HepG2 (cell line): Measurements from ENCODE around the gene ZNF845. TPM values are rescaled to one million over a fixed set of nuclear protein-coding genes. Genes with fewer than 3 reads are reported as not detected.
"Not testable (repeated sequence)": the region's sequence is repeated elsewhere in the genome, so short reads cannot be mapped to it uniquely, and the experiment has no call there.

Source experiments
- ATAC-seq: fragments of 200-7000 bp; cut with Tn5 transposase; 3 replicates; pipeline ENCODE4 v1.9.1; 2020; ENCODE audit warnings: mild to moderate bottlenecking, moderate library complexity
- BruUV-seq: library from RNA; stranded (reverse); fragments of 400-500 nt; replicated peaks from 2 replicates; lab custom pipeline; 2021; lab: Mats Ljungman, UMichigan
- CTCF ChIA-PET: fragments of 300-600 bp; formaldehyde crosslinking; extraction: SDS; loops from one replicate; lab custom pipeline; 2021; ENCODE audit warnings: low total read pairs, inconsistent platforms, low intra/inter-chr PET ratio; lab: Yijun Ruan, JAX
- POLR2A ChIA-PET: fragments of 350-600 bp; sonication (Branson Sonifier 250); formaldehyde crosslinking; loops from one replicate; lab custom pipeline; 2020; ENCODE audit warnings: antibody characterized with exemption, inconsistent platforms; lab: Yijun Ruan, JAX
- DNase-seq: peaks from one replicate; pipeline ENCODE4 v3.0.0-alpha.2; 2015; ENCODE audit warnings: low spot score
- FAIRE-seq: peaks from 3 replicates; lab custom pipeline; 2011; peaks lifted over from hg19 to GRCh38; lab: Jason Lieb, UNC
- H2AFZ ChIP-seq: one replicate; pipeline ENCODE4 v1.6.1; 2011; ENCODE audit warnings: low read length, inconsistent platforms
- H3K27ac ChIP-seq: fragments of 300-600 bp; 3 replicates; pipeline ENCODE4 v1.8.0; 2011; ENCODE audit warnings: mixed run types, mild to moderate bottlenecking, mixed read lengths, low read length, inconsistent platforms; ENCODE audit not compliant: insufficient read depth; ENCODE audit errors: extremely low read length
- H3K27me3 ChIP-seq, 2 experiments: fragments of 200-600 bp in 1 of 2; 2 replicates in 1 of 2; 3 replicates in 1 of 2; pipeline versions ENCODE4 v1.6.0 to v1.8.0; 2011; ENCODE audit warnings: low read length in 2 of 2, mild to moderate bottlenecking in 2 of 2, moderate library complexity in 2 of 2, inconsistent platforms in 1 of 2; ENCODE audit not compliant: insufficient read depth in 2 of 2, control insufficient read depth in 1 of 2
- H3K36me3 ChIP-seq, 2 experiments: fragments of 200-600 bp in 1 of 2; replicated peaks in 1 of 2; 2 replicates in 1 of 2; 3 replicates in 1 of 2; pipeline versions ENCODE4 v1.5.1 to v1.8.0; 2011; ENCODE audit warnings: low read length in 2 of 2, inconsistent platforms in 1 of 2; ENCODE audit not compliant: insufficient read depth in 2 of 2, control insufficient read depth in 1 of 2
- H3K4me1 ChIP-seq: 2 replicates; pipeline ENCODE4 v1.5.1; 2012; ENCODE audit warnings: low read length, inconsistent platforms; ENCODE audit not compliant: insufficient read depth
- H3K4me2 ChIP-seq: 2 replicates; pipeline ENCODE4 v1.6.0; 2011; ENCODE audit warnings: low read depth, low read length, inconsistent platforms
- H3K4me3 ChIP-seq, 3 experiments: fragments of 200-600 bp in 1 of 3; sonication (generic), shearing (Covaris generic) in 1 of 3; replicated peaks in 1 of 3; 2 replicates each; pipeline ENCODE4 v1.5.1; 2011 to 2016; ENCODE audit warnings: low read length in 3 of 3, inconsistent platforms in 2 of 3, low read depth in 2 of 3, mild to moderate bottlenecking in 2 of 3, control low read depth in 1 of 3, mixed read lengths in 1 of 3; ENCODE audit not compliant: insufficient read depth in 1 of 3
- H3K79me2 ChIP-seq: one replicate; pipeline ENCODE4 v1.6.1; 2011; ENCODE audit warnings: low read length, inconsistent platforms; ENCODE audit not compliant: insufficient read depth
- H3K9ac ChIP-seq: 2 replicates; pipeline ENCODE4 v1.6.0; 2011; ENCODE audit warnings: mild to moderate bottlenecking, low read depth, low read length, inconsistent platforms; ENCODE audit not compliant: insufficient read depth
- H3K9me3 ChIP-seq: 2 replicates; pipeline ENCODE4 v1.5.1; 2012; ENCODE audit warnings: mild to moderate bottlenecking, low read length
- H4K20me1 ChIP-seq: 2 replicates; pipeline ENCODE4 v1.6.0; 2011; ENCODE audit warnings: inconsistent platforms, mild to moderate bottlenecking, low read length, moderate library complexity; ENCODE audit not compliant: insufficient read depth
- FOXA1 ChIP-seq, 2 experiments: fragments of 450-650 bp in 1 of 2; sonication (generic) in 1 of 2; formaldehyde crosslinking in 1 of 2; IDR thresholded peaks; 2 replicates each; pipeline versions ENCODE4 v1.4.0 to v1.6.1; 2016 to 2020; ENCODE audit warnings: missing genetic modification reagents in 1 of 2
- TAF15 ChIP-seq: fragments of 200-400 bp; formaldehyde crosslinking; IDR thresholded peaks from one replicate; pipeline ENCODE4 v1.6.1; 2018; ENCODE audit warnings: mild to moderate bottlenecking, low read depth, low read length; ENCODE audit not compliant: poor library complexity, severe bottlenecking
- YEATS2 ChIP-seq: sonication (generic); formaldehyde crosslinking; IDR thresholded peaks from 2 replicates; pipeline ENCODE4 v1.4.0; 2020; ENCODE audit warnings: missing genetic modification reagents, borderline replicate concordance
- ZBTB42 ChIP-seq: sonication (generic); formaldehyde crosslinking; IDR thresholded peaks from 2 replicates; pipeline ENCODE4 v1.5.0; 2020; ENCODE audit warnings: mild to moderate bottlenecking, missing genetic modification reagents
- ZNF263 ChIP-seq: sonication (generic); formaldehyde crosslinking; IDR thresholded peaks from 2 replicates; pipeline ENCODE4 v1.4.0; 2020; ENCODE audit warnings: missing genetic modification reagents
- ZNF484 ChIP-seq: sonication (generic); formaldehyde crosslinking; IDR thresholded peaks from 2 replicates; pipeline ENCODE4 v1.5.1; 2020; ENCODE audit warnings: mild to moderate bottlenecking, low read depth, missing genetic modification reagents, borderline replicate concordance
- WGBS: methylation state at CpG from one replicate; pipeline ENCODE4 v1.1.6; 2017; ENCODE audit warnings: low lambda C conversion rate; 5-methylcytosine and 5-hydroxymethylcytosine counted together
- in situ Hi-C: cut with HindIII; loops from 2 replicates; pipeline ENCODE4 v1.10.0; 2017; ENCODE audit warnings: low pct_unique_long_range_greater_than_20kb; ENCODE audit not compliant: extremely low pct_ligation_motif_present
- intact Hi-C: fragments of 100-400 bp; cut with micrococcal nuclease; formaldehyde crosslinking; loops from one replicate; pipeline ENCODE4 v1.10.0; 2022; ENCODE audit not compliant: unreplicated experiment
- polyA plus RNA-seq, 8 experiments: library from polyadenylated mRNA; depleted of rRNA in 3 of 8; stranded (reverse) in 7 of 8; unstranded in 1 of 8; fragments of >200 nt; fragmentation: Illumina TruSeq in 4 of 8; extraction: Trizol in 4 of 8; gene quantifications; 2 replicates each; pipeline versions ENCODE4 v1.2.1 to v1.2.3, GENCODE V29; 2011 to 2016; ENCODE audit warnings: low read depth in 4 of 8, missing spikeins in 1 of 8, mixed read lengths in 1 of 8; ENCODE audit not compliant: insufficient read depth in 1 of 8
- total RNA-seq, 5 experiments: library from RNA; depleted of rRNA; stranded (reverse); fragments of >200 nt; fragmentation: Illumina TruSeq; extraction: Trizol; gene quantifications; 2 replicates each; pipeline ENCODE4 v1.2.3, GENCODE V29; 2016; ENCODE audit warnings: low read depth in 1 of 5
- TF ChIP-seq, protein P1 (sequence below): sonication (generic); formaldehyde crosslinking; IDR thresholded peaks from 2 replicates; pipeline ENCODE4 v1.4.0; 2020; ENCODE audit warnings: low read depth, missing genetic modification reagents
- TF ChIP-seq, protein P2 (sequence below): sonication (generic); formaldehyde crosslinking; IDR thresholded peaks from 2 replicates; pipeline ENCODE4 v1.5.1; 2020; ENCODE audit warnings: mild to moderate bottlenecking, missing genetic modification reagents, moderate library complexity

The ZNF845 gene
- total and polyA plus RNA-seq, 2 of the 13 experiments (the other 11 are each of a cell fraction or from before 2014, with no cell fraction given), result 1.7 to 9.6 TPM

DNA sequence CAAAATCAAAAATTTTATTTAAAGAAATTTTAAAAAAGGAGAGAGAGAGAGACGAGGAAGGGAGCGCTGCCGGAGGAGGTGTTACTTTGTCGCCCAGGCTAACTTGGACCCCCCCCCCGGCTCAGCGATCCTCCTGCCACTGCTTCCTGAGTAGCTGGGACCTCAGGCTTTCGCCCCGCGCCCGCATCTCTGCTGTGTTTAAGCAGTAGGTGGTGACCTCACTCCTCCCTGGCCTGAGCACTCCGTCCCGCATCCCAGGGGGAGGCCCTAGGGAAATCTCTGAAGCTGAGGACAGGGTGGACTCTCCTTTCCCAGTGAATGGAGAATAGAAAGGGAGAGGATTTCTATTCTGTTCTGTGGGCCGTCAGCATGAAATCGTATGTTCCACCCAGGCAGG, 485 bp upstream of the ZNF845 start (continued):
- TF ChIP-seq, protein P1, sequence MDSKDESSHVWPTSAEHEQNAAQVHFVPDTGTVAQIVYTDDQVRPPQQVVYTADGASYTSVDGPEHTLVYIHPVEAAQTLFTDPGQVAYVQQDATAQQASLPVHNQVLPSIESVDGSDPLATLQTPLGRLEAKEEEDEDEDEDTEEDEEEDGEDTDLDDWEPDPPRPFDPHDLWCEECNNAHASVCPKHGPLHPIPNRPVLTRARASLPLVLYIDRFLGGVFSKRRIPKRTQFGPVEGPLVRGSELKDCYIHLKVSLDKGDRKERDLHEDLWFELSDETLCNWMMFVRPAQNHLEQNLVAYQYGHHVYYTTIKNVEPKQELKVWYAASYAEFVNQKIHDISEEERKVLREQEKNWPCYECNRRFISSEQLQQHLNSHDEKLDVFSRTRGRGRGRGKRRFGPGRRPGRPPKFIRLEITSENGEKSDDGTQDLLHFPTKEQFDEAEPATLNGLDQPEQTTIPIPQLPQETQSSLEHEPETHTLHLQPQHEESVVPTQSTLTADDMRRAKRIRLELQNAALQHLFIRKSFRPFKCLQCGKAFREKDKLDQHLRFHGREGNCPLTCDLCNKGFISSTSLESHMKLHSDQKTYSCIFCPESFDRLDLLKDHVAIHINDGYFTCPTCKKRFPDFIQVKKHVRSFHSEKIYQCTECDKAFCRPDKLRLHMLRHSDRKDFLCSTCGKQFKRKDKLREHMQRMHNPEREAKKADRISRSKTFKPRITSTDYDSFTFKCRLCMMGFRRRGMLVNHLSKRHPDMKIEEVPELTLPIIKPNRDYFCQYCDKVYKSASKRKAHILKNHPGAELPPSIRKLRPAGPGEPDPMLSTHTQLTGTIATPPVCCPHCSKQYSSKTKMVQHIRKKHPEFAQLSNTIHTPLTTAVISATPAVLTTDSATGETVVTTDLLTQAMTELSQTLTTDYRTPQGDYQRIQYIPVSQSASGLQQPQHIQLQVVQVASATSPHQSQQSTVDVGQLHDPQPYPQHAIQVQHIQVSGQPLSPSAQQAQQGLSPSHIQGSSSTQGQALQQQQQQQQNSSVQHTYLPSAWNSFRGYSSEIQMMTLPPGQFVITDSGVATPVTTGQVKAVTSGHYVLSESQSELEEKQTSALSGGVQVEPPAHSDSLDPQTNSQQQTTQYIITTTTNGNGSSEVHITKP (CRISPR knock-in tag), result peak; percentile 86; the same call in 1 of the 2 replicates
- TF ChIP-seq YEATS2 (CRISPR knock-in tag) (no peak), FOXA1 (IDR thresholded peaks at IDR 0.05) (no peak), FOXA1 (CRISPR knock-in tag; IDR thresholded peaks at IDR 0.05) (no peak), ZNF484 (CRISPR knock-in tag) (no peak), ZBTB42 (CRISPR knock-in tag) (no peak), TAF15 (no peak), ZNF263 (CRISPR knock-in tag) (peak; percentile 97)
- TF ChIP-seq, protein P2, sequence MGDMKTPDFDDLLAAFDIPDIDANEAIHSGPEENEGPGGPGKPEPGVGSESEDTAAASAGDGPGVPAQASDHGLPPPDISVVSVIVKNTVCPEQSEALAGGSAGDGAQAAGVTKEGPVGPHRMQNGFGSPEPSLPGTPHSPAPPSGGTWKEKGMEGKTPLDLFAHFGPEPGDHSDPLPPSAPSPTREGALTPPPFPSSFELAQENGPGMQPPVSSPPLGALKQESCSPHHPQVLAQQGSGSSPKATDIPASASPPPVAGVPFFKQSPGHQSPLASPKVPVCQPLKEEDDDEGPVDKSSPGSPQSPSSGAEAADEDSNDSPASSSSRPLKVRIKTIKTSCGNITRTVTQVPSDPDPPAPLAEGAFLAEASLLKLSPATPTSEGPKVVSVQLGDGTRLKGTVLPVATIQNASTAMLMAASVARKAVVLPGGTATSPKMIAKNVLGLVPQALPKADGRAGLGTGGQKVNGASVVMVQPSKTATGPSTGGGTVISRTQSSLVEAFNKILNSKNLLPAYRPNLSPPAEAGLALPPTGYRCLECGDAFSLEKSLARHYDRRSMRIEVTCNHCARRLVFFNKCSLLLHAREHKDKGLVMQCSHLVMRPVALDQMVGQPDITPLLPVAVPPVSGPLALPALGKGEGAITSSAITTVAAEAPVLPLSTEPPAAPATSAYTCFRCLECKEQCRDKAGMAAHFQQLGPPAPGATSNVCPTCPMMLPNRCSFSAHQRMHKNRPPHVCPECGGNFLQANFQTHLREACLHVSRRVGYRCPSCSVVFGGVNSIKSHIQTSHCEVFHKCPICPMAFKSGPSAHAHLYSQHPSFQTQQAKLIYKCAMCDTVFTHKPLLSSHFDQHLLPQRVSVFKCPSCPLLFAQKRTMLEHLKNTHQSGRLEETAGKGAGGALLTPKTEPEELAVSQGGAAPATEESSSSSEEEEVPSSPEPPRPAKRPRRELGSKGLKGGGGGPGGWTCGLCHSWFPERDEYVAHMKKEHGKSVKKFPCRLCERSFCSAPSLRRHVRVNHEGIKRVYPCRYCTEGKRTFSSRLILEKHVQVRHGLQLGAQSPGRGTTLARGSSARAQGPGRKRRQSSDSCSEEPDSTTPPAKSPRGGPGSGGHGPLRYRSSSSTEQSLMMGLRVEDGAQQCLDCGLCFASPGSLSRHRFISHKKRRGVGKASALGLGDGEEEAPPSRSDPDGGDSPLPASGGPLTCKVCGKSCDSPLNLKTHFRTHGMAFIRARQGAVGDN (CRISPR knock-in tag), result peak; percentile 37; the same call in 1 of the 2 replicates
- TF ChIP-seq, all 625 proteins: peak for 7

DNA sequence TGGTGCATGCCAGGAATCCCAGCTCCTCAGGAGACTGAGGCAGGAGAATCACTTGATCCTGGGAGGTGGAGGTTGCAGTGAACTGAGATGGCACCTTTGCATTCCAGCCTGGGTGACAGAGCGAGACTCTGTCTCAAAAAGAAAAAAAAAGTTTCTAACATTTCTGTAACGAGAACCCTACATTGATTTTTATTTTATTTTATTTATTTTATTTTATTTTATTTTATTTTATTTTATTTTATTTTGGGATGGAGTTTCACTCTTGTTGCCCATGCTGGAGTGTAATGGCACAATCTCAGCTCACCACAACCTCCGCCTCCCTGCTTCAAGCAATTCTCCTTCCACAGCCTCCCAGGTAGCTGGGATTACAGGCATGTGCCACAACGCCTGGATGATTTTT, 10.9 kb downstream of the ZNF845 start:
- in situ Hi-C loops, H3K27ac ChIP-seq, H3K4me3 ChIP-seq, CTCF ChIA-PET, H4K20me1 ChIP-seq, H3K79me2 ChIP-seq, POLR2A ChIA-PET, H3K4me1 ChIP-seq, intact Hi-C loops, H3K4me2 ChIP-seq, H3K27me3 ChIP-seq, ATAC-seq, H3K9ac ChIP-seq, DNase-seq, BruUV-seq, H2AFZ ChIP-seq, FAIRE-seq: not testable (repeated sequence)
- Histone ChIP-seq H3K36me3 (peaks cover 8 to 39% of the 10 kb centered on the region in 2 experiments; a peak in 4 of 5 replicates), H3K9me3 (peaks cover 20% of the 10 kb centered on the region)
- WGBS, result 94% methylated on average over 4 of the region's 4 CpGs
